ENCODE data around the gene HDDC3. TPM values are rescaled to one million over a fixed set of nuclear protein-coding genes. Genes with fewer than 3 reads are reported as not detected.

Gene HDDC3
- total RNA-seq, 1 donor from 2014 or later, result 29.4 TPM

GRCh38 chr15:90947577-90948357 lies 15.4 kb upstream of the HDDC3 start:
- H3K4me3 ChIP-seq, result no peak overlapping the region
- H3K9me3 ChIP-seq, result no peaks in the 10 kb centered on the region
- TF ChIP-seq CTCF (IDR thresholded peaks at IDR 0.05), result no peak
- H3K4me1 ChIP-seq, result no peaks in the 10 kb centered on the region
- DNase-seq (ENCODE audit: low spot score in 2 of 2), result no peak
- no peak overlapping the region for H3K27ac ChIP-seq
- peaks cover 86 to 92% of the 10 kb centered on the region in 2 donors for H3K36me3 ChIP-seq
- intact Hi-C loops (cut with DNase I), result no loop called here
- H3K27me3 ChIP-seq, result no peaks in the 10 kb centered on the region

- no peak for DNase-seq (ENCODE audit: low spot score in 2 of 2)
- no peak for TF ChIP-seq CTCF (IDR thresholded peaks at IDR 0.05)
- Histone ChIP-seq H3K27me3 (no peaks in the 10 kb centered on the region), H3K27ac (no peak overlapping the region), H3K36me3 (peaks cover 89 to 95% of the 10 kb centered on the region in 2 donors), H3K9me3 (no peaks in the 10 kb centered on the region), H3K4me1 (no peaks in the 10 kb centered on the region), H3K4me3 (no peak overlapping the region)
- intact Hi-C loops (cut with DNase I), result no loop called here
Measured at GRCh38 chr15:90946941-90947576, 14.7 kb upstream of the HDDC3 start.

- H3K36me3 ChIP-seq, result peaks cover 89 to 95% of the 10 kb centered on the region in 2 donors
- intact Hi-C loops (cut with DNase I), result no loop called here
Measured at GRCh38 chr15:90946538-90946937, 14.2 kb upstream of the HDDC3 start.

GRCh38 chr15:90945091-90945490 lies 12.7 kb upstream of the HDDC3 start:
- no peak for TF ChIP-seq CTCF (IDR thresholded peaks at IDR 0.05)
- H3K4me1 ChIP-seq, result no peaks in the 10 kb centered on the region
- no peaks in the 10 kb centered on the region for H3K27me3 ChIP-seq
- H3K27ac ChIP-seq, result no peak overlapping the region
- no peak for DNase-seq (ENCODE audit: low spot score in 2 of 2)
- no peaks in the 10 kb centered on the region for H3K9me3 ChIP-seq
- H3K36me3 ChIP-seq, result peaks cover 90 to 95% of the 10 kb centered on the region in 2 donors
- intact Hi-C loops (cut with DNase I), result no loop called here
- H3K4me3 ChIP-seq, result no peak overlapping the region

More at GRCh38 chr15:90946538-90946937, 14.2 kb upstream of the HDDC3 start:
- DNase-seq (ENCODE audit: low spot score in 2 of 2), result no peak
- H3K27me3 ChIP-seq, result no peaks in the 10 kb centered on the region
- H3K4me3 ChIP-seq, result no peak overlapping the region
- no peaks in the 10 kb centered on the region for H3K9me3 ChIP-seq
- H3K4me1 ChIP-seq, result no peaks in the 10 kb centered on the region
- TF ChIP-seq CTCF (IDR thresholded peaks at IDR 0.05), result no peak
- H3K27ac ChIP-seq, result no peak overlapping the region

- H3K4me3 ChIP-seq, result no peak overlapping the region
- intact Hi-C loops (cut with DNase I), result no loop called here
- DNase-seq (ENCODE audit: low spot score in 2 of 2), result no peak
- no peaks in the 10 kb centered on the region for H3K27me3 ChIP-seq
- H3K27ac ChIP-seq, result no peak overlapping the region
- no peaks in the 10 kb centered on the region for H3K4me1 ChIP-seq
- TF ChIP-seq CTCF (IDR thresholded peaks at IDR 0.05), result no peak
- no peaks in the 10 kb centered on the region for H3K9me3 ChIP-seq
- H3K36me3 ChIP-seq, result peaks cover 79 to 95% of the 10 kb centered on the region in 2 donors
Measured at GRCh38 chr15:90942354-90943120, 10.2 kb upstream of the HDDC3 start.

Measured in ascending aorta (tissue), 2 donors.